EH (cell line): Measurements from ENCODE around the gene ARHGAP10.

Source experiments
- DNase-seq: peaks from one replicate; pipeline ENCODE4 v3.0.0-alpha.2; 2015; ENCODE audit warnings: low read depth

The ARHGAP10 gene, protein sequence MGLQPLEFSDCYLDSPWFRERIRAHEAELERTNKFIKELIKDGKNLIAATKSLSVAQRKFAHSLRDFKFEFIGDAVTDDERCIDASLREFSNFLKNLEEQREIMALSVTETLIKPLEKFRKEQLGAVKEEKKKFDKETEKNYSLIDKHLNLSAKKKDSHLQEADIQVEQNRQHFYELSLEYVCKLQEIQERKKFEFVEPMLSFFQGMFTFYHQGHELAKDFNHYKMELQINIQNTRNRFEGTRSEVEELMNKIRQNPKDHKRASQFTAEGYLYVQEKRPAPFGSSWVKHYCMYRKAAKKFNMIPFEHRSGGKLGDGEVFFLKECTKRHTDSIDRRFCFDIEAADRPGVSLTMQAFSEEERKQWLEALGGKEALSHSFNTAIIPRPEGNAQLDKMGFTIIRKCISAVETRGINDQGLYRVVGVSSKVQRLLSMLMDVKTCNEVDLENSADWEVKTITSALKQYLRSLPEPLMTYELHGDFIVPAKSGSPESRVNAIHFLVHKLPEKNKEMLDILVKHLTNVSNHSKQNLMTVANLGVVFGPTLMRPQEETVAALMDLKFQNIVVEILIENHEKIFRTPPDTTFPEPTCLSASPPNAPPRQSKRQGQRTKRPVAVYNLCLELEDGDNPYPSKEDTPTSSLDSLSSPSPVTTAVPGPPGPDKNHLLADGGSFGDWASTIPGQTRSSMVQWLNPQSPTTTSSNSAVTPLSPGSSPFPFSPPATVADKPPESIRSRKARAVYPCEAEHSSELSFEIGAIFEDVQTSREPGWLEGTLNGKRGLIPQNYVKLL

DNA sequence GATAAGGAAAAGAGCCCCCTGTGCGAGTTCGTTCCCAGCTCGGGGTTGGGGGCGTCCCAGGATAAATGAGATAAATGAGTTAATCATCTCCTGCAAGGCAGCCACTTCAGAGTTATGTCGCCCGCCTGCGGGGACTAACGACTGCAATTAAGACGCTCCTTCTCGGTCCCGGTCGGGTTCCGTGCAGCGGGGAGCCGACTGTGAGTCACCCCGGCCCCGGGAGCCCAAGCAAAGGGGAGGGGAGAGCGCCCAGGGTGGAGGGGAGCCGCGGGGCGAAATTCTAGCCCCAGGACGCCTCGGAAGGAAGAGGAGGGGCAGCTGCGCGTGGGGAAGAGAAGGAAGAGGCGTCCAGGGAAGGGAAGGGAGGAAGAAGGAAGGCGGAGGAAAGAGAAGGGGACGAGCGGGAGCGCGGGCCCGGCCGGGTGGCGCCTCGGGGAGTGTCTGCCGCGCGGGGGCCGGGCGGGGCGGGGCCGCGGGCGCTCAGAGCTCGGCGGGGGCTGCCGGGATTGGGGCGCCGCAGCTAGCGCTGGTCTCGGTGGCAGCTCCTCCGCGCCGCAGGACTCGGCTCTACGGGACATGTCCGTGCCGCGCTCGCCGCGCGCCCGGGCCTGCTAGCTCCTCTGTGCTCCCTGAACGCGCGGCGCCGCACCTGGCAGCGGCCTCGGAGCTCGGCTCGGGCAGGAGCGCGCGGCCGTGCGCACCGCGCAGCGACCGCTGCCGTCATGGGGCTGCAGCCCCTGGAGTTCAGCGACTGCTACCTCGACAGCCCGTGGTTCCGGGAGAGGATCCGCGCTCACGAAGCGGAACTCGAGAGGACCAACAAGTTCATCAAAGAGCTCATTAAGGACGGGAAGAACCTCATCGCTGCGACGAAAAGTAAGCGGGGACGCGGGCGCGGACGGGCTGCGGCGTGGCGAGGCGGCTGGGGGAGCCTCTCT is at the start of gene ARHGAP10:
Gene ARHGAP10, plus strand, starts transcription at position 509 of the 938 bp plus-strand sequence. Its CDS starts 214 bp downstream, at position 723.
- peak; percentile 92 for DNase-seq

DNA sequence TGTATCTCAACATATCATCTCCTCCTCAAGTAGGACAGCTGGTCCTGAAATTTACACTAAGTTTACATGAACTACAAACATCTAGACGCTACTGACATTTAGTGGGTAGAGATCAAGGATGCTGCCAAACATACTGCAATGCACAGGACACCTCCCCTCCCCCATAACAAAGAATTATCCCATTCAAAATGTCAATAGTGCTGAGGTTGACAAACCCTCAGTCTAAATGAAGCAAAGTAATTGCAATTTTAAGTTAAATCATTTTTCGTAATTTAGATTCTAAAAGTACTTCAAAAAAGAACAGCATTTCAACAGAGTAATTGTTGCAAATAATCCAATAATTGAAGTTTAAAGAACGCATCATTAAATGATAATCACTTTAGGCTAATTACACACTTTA is 49.1 kb upstream of the ARHGAP10 start:
- peak; percentile 3 for DNase-seq

DNA sequence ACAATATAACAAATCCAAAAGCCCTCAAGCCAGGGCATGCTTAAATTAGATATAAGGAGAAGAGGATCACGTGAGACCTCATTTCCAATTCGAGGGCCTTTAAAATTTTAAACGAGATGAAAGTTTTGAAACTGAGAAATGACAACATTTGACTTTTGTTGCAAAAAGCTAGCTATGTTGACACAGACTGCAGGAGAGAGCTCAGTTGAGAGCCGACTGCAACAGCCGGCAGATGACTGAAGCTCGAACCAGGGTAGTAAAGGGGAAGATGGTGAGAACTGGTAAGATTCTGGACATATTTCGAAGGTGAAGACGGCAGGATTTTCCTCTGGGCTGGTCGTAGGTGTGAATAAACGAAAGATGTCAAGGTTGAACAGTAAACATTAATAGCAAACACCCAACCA is 48.7 kb upstream of the ARHGAP10 start:
- DNase-seq, result peak; percentile 45

DNA sequence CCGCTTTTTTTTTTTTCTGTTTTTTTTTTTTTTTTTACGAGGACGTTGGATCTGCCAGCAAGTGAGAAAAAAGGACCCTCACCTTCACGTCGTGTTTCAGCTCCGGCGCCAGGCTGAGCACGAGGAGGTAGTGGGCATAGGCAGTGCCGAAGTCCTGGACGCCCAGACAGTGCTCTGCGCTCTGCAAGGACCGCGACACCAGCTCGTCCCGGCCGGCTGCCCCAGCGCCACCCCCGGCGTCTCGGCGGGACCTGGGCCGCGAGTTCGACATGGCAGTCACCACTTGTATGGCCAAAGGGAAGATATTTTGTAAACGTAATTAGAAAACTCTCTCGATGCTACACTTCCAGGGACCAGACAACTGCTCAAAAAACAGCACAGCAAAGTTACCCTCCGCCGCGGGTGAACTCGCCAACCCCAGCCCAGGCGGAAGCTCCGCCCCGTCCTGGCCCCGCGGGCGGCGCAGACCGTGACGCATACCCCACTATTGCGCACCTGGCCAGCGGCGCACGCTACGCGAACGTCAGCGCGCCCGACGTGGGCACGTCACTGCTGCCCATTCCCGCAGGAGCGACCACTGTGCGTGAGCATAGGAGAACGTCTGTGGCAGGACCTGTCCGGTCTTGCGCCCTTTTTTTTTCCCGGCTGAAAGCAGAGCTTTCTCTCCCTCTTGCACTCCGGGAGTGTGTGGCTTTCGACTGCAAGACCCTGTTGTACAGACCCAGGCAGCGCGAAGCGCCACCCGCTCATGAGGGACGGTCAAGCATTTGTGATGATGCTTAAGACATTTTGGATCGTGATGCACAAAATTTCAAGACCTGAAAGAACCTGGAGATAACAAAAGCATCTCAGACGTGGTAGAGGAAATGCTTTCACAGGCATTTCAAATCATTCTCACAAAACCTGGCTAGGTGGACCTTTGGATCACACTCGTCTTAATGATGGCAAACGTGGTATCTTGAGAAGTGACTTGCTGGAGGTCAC is 47.9 kb upstream of the ARHGAP10 start, which contains the start of gene PRMT9:
Gene PRMT9, minus strand, starts transcription at position 447 of the 984 bp plus-strand sequence. Its CDS starts 176 bp downstream, at position 271.
- DNase-seq, result peak; percentile 86

DNA sequence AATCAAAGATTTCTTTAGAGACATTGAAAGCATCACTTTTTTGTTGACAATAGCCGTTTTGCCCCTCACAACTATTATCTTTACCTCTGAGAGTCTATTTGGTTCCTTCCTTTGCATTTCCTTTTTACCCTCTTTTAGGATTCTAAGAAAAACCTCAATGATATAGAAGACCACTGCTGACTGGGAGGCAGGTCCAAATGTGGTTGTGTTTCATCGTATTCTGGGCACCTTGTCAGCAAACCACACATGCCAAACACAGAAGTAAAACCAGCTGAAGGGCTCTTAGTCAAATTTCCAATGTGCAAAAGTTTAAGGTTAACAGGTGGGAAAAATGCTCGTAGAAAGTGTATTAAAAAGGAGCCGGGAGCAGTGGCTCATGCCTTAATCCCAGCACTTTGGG is 42.8 kb upstream of the ARHGAP10 start:
- DNase-seq, result no peak

DNA sequence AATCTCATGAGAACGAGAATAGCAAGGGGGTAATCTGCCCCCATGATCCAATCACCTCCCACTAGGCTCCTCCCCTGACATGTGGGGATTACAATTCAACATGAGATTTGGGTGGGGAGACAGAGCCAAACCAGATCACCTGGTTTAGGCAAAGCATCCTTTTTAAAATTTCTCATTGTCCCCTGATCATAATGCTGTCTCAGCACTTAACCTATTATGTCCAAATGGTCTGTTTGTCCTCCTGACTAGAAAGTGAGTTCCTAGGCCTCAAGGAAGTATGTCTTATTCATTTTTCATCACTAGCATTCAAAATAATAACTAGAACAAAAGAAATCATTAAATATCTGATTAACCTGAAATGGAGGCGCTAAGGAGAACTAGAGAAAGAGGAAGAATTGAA is 40.1 kb upstream of the ARHGAP10 start:
- DNase-seq, result no peak

DNA sequence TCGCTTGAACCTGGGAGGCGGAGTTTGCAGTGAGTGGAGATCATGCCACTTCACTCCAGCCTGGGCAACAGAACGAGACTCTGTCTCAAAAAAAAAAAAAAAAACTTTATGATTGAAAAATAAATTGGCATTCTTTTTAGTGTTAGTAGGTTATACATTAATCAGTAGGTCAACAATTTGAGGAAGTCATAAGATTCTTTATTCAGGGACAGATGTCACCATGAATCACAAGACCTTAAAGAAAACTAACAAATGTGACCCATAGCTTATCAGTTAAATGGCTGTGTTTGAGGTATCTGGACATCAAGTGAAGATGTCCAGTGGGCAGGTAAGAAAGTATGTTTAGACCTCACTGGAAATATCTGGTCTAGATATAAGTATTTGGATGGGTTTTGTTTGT is 38.7 kb upstream of the ARHGAP10 start:
- no peak for DNase-seq

DNA sequence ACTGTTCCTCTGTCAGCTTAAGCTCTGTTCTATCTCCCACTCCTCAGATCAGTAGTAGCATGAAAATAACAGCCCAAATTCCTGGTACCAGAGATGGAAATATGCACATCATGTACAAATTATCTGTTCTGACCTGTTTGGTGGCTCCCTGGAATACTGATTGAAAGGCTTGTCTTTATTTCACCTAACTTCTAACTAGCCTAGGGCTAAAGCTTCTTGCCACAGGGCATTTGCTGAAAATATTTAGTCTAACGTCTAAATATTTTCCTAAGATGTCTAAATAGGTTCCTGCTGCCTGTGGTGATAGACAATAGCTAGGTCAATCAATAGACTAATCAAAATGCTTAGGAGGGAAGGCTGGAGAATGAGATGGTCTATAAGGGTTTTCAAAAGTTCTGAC is 35.0 kb upstream of the ARHGAP10 start:
- no peak for DNase-seq

DNA sequence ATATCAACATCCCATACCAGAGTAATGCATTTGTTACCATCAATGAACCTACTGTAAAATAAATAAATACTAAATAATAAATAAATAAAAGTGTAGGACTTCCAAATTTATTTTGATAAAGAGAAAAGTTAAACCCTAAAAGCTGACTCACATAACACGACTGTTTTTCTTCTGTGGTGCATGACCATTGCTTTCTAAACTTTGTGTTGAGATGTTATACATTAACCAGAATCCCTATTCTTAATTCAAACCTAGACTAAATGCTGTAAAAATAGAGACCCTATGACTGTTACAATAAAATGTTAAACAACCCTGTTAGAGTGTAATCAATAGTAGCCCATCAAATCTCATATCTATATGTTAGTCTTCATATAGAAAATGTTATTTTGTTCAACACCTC is 27.0 kb upstream of the ARHGAP10 start:
- DNase-seq, result no peak

DNA sequence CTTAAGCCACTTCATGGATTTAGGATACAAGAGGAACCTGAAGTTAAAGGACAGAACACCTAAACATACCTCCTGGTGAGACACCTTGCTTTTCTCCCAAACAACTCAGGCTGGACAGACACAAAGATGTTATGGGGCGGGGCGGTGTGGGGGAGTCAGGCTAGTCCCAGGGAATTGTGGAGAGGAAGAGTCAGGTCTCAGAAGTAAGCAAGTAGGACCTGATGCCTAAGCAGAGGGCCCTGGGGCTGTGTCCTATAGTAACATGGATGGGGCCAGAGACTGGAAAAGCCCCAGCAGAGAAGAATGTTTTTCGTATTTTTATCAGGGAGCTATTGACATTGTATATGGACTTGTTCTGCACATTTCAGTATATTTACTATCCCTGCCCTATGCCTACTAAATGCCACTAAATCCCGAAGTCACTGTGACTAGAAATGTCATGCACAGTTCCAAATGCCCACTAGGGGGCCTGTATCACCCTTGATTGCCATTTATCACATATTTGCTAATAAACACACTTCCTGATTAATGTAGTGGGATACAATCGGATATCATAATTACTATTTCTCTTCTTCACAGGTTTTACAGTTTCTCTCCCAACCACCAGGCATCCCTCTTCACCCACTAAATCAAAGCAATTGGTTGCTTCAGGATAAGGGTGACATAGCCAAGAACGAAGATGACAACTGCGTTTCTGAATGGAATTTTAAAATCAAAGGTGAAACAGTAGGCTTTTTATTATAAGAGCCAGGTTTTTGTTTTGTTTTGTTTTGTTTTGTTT is 23.8 kb upstream of the ARHGAP10 start:
- peak; percentile 61 for DNase-seq

DNA sequence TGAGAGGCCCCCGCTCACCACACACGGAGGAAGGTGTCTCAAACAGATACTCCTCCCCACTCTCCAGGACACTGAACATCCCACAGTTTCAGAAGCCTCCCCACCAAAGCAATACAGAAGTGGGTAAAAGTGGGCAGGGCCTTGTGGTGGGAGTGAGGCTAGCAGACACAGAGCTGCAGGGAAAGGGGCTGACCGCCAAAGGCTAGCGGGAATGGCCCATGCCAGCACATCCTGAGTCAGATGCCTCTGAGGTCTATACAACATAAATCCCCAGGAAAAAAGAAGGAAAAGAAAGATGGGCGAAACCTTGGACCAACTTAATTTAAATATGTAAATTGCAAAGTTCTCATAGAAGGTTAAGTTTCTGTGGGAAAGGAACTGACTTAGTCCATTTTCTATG is 21.9 kb upstream of the ARHGAP10 start:
- peak; percentile 54 for DNase-seq

DNA sequence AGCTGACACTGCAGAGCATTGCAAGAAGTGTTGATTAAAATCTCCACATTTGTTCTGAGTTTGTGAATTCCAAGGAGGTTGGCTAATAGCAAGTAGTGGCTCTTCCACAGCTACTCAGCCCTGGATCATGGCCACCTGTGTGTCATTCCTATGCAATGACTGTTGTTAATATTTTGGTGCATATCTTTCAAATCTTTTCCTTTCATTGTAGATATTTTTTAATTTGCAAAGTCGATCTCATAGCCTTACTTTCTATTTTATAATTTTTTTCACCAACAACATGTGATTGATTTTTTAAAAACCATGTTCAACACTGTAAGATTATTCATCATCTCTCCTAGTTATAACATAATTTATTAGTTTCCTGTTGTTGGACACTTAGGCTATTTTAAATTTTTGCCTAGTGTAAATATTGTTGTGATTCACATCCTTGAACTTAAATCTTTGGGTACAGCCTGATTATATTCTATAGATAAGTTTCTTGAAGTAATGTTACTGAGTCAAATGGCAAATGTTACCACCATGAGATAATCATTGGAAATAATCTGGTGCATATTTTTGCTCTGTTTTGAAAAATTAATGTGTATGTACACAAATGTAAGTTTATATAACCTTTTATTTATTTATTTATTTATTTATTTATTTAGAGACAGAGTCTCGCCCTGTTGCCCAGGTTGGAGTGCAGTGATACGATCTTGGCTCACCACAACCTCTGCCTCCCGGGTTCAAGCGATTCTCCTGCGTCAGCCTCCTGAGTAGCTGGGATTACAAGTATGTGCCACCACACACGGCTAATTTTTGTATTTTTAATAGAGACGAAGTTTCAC is 17.1 kb upstream of the ARHGAP10 start:
- DNase-seq, result peak; percentile 91

DNA sequence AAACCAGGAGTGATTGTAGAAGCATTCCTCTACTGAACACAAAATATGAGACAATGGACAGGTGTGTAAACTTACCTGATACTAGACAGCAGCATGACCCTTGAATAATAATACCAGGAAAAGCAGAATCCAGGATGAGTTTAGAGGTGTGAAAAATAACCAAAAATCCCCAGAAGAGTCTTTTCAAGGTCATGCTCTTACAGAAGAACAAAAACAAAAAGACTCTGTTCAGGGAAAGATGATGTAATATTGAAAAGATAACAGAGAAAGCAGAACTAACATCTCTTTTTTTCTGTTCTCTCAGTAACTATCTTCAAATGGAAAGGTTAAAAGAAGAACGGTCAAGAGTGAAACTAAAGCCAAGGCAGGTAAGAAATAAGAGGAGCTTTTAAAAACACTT is 14.0 kb upstream of the ARHGAP10 start:
- DNase-seq, result no peak

DNA sequence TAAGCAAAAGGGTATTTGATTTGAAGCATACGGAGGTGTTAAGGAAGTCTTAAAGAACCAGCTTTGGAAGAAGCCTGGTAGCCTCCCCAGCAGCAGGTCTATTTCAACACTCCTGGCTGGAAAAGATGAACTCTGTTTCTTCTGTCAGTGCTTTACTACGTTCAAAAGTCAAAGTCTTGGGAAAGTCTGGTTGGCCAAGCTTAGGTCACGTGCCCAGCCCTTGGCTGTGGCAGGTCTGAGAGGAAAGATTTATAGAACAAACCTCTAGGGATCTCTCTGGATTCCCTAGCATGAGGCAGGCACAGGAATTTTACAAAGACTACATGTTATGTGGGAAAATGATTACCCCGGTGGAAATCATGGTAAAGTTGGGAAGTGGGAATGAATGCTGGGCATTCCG is 8.6 kb upstream of the ARHGAP10 start:
- DNase-seq, result no peak

DNA sequence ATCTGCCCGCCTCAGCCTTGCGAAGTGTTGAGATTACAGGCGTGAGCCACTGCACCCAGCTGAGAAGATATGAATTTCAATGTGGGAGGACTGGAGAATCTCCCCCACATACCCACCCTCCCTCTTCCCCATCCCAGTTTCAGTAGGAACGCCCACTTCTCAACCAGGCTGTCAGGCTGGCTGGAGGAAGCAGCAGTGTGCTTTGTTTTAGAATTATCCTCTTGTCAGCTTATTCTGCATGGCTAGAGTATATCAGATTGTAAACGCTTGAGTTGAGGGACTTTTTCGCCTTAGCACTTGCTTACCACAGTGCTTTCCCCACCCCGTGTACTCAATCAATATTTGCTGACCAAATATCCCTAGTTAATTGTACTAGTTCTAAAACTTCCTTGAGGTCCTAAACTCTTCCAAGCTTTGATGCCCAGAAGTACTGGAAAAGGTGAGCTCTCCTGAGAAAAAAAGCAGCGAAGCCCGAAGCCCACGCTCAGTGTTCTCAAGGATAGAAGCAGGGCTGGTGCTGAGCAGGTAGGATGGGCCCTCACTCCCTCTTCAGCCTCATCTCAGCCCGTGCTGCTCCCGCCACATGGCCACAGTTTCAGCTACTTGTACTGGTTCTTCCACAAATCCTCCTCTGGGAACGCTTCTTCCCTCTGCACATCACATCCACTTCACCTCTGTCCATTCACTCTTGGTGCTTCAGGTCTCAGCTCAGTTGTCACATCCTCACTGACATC is 7.3 kb upstream of the ARHGAP10 start:
- DNase-seq, result no peak

DNA sequence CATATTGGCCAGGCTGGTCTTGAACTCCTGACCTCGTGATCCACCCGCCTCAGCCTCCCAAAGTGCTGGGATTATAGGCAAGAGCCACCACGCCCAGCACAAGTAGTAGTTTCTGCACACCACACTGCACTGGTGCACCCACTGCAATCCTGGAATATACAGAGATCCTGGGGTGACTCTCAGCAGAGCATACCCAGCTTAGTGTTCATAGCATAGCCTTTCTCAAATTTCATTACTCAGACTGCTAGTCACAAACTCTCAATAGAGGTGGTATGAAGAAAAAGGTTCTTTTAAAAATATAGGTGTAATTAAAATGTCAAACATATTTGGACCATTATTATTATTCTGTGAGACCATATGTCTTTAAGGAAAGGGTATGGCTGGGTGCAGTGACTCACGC is 6.2 kb upstream of the ARHGAP10 start:
- DNase-seq, result peak; percentile 27

DNA sequence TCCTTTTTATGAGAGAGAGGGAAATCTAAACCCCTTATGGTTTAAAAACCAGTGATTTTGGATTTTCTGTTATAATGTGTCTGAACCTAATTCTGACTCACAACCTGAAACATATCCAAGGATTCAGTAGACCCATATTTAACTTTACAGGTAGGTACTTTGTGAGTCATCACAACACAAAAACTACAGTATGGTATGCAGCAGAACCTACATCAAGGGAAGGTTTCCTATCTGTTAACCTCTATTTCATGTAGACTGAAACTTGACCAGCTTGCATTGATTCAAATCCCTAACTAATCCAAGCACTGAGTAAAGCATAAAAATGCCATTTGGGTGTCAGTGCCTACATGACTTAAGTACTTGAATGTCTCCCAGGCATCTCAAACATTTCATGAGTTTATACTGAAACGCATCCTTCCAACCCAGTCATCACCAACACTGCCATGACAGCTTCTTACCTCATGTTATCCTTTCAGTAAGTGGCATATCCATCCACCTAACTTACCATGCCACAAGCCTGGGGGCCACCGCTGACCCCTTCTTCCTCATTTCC is 4.3 kb upstream of the ARHGAP10 start:
- peak; percentile 51 for DNase-seq

DNA sequence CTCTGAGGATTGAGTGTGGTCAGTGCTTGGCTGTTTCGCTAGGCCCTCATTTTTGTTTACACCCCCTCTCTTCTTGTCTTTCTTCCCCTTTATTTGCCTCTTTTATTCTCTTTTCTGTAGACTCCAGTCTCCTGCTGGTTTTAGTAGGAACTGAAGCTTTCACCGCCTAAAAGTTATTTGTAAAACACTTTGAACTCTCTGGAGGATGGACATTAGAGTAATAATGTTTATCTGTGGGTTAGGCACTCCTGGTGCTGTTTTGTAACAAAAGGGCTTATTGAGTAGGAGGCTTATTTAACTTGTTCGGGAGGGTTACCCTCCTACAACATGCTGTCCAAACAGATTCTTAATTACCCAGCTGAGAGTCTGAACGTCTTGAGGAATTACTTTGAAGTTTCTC is 1.6 kb upstream of the ARHGAP10 start:
- DNase-seq, result no peak
